ENCODE data around the gene CTSF.

The CTSF gene

GRCh38 chr11:66566221-66566620, 2.2 kb downstream of the CTSF start:
- no peak overlapping the region for H3K4me2 ChIP-seq (ENCODE audit: low read depth, low read length, poor library complexity, severe bottlenecking)
- no peaks in the 10 kb centered on the region for H3K9me2 ChIP-seq (replicated peaks; ENCODE audit: insufficient read depth, low read length)
- no peaks in the 10 kb centered on the region for H3K36me3 ChIP-seq (ENCODE audit: low read length)
- TF ChIP-seq CTCF (IDR thresholded peaks at IDR 0.05; ENCODE audit: insufficient read depth, low read length, poor library complexity, severe bottlenecking) (no peak), EZH2phosphoT487 (conservative IDR thresholded peaks at IDR 0.05; ENCODE audit: low read length) (no peak)
- H3K79me2 ChIP-seq (ENCODE audit: insufficient read depth, low read length), result no peaks in the 10 kb centered on the region
- H3K27me3 ChIP-seq (ENCODE audit: low read length), result no peaks in the 10 kb centered on the region
- H3K27ac ChIP-seq (ENCODE audit: low read depth, low read length), result no peak overlapping the region
- no peaks in the 10 kb centered on the region for H3F3A ChIP-seq (ENCODE audit: insufficient read depth)
- no peak overlapping the region for H3K9ac ChIP-seq (ENCODE audit: low read length)
- no peaks in the 10 kb centered on the region for H3K9me3 ChIP-seq (ENCODE audit: insufficient read depth, low read length)
- no peaks in the 10 kb centered on the region for H4K20me1 ChIP-seq (ENCODE audit: low read depth, low read length)
- H3K4me3 ChIP-seq (ENCODE audit: insufficient read depth, low read length, poor library complexity, severe bottlenecking), result no peak overlapping the region
- H2AFZ ChIP-seq (ENCODE audit: low read depth, low read length, severe bottlenecking), result no peak overlapping the region

- Histone ChIP-seq H3K36me3 (ENCODE audit: low read length) (no peaks in the 10 kb centered on the region), H3K79me2 (ENCODE audit: insufficient read depth, low read length) (no peaks in the 10 kb centered on the region), H3K27ac (ENCODE audit: low read depth, low read length) (no peak overlapping the region), H3K4me2 (ENCODE audit: low read depth, low read length, poor library complexity, severe bottlenecking) (no peak overlapping the region), H3K9me2 (replicated peaks; ENCODE audit: insufficient read depth, low read length) (no peaks in the 10 kb centered on the region), H3K27me3 (ENCODE audit: low read length) (no peaks in the 10 kb centered on the region), H3K9me3 (ENCODE audit: insufficient read depth, low read length) (no peaks in the 10 kb centered on the region), H3K9ac (ENCODE audit: low read length) (no peak overlapping the region), H2AFZ (ENCODE audit: low read depth, low read length, severe bottlenecking) (no peak overlapping the region), H3F3A (ENCODE audit: insufficient read depth) (no peaks in the 10 kb centered on the region), H3K4me3 (ENCODE audit: insufficient read depth, low read length, poor library complexity, severe bottlenecking) (no peak overlapping the region), H4K20me1 (ENCODE audit: low read depth, low read length) (no peaks in the 10 kb centered on the region)
- TF ChIP-seq EZH2phosphoT487 (conservative IDR thresholded peaks at IDR 0.05; ENCODE audit: low read length) (no peak), CTCF (IDR thresholded peaks at IDR 0.05; ENCODE audit: insufficient read depth, low read length, poor library complexity, severe bottlenecking) (no peak)
These were observed 3.4 kb downstream of the CTSF start for GRCh38 chr11:66564984-66565383.

GRCh38 chr11:66564538-66564937, 3.9 kb downstream of the CTSF start:
- H3K9me3 ChIP-seq (ENCODE audit: insufficient read depth, low read length), result no peaks in the 10 kb centered on the region
- no peaks in the 10 kb centered on the region for H3K27me3 ChIP-seq (ENCODE audit: low read length)
- H3F3A ChIP-seq (ENCODE audit: insufficient read depth), result no peaks in the 10 kb centered on the region
- no peak overlapping the region for H3K27ac ChIP-seq (ENCODE audit: low read depth, low read length)
- no peaks in the 10 kb centered on the region for H3K9me2 ChIP-seq (replicated peaks; ENCODE audit: insufficient read depth, low read length)
- TF ChIP-seq CTCF (IDR thresholded peaks at IDR 0.05; ENCODE audit: insufficient read depth, low read length, poor library complexity, severe bottlenecking) (no peak), EZH2phosphoT487 (conservative IDR thresholded peaks at IDR 0.05; ENCODE audit: low read length) (no peak)
- no peaks in the 10 kb centered on the region for H3K36me3 ChIP-seq (ENCODE audit: low read length)
- no peak overlapping the region for H3K4me2 ChIP-seq (ENCODE audit: low read depth, low read length, poor library complexity, severe bottlenecking)
- H3K79me2 ChIP-seq (ENCODE audit: insufficient read depth, low read length), result no peaks in the 10 kb centered on the region
- no peak overlapping the region for H3K9ac ChIP-seq (ENCODE audit: low read length)
- no peak overlapping the region for H3K4me3 ChIP-seq (ENCODE audit: insufficient read depth, low read length, poor library complexity, severe bottlenecking)
- no peak overlapping the region for H2AFZ ChIP-seq (ENCODE audit: low read depth, low read length, severe bottlenecking)
- H4K20me1 ChIP-seq (ENCODE audit: low read depth, low read length), result no peaks in the 10 kb centered on the region
